ENCODE results near the gene VTI1A. TPM values are rescaled to one million over a fixed set of nuclear protein-coding genes. Genes with fewer than 3 reads are reported as not detected.

The VTI1A gene
- total and polyA plus RNA-seq, 2 of the 8 experiments (the other 6 are each of a cell fraction or from before 2014, with no cell fraction given) = 6.0 to 20.0 TPM

DNA sequence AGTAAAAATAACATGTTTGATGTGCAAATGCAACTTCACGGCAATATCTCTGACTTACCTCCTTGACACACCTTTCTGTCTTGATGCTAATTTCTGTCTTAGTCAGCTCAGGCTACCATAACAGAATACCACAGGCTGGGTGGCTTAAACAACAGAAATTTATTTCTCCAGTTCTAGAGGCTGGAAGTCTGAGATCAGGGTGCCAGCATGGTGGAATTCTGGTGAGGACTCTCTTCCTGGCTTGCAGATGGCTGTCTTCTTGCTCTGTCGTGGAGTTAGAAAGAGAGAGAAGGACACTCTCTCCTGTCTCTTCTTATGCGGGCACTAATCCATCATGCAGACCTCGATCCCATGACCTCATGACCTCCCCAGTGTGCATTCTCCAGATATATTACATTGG lies 134.9 kb downstream of the VTI1A start (continued):
- TF ChIP-seq TBP (IDR thresholded peaks at IDR 0.05; ENCODE audit: low read depth, low read length) (no peak), KDM5A (IDR thresholded peaks at IDR 0.05; ENCODE audit: low read length) (no peak), JUN (IDR thresholded peaks at IDR 0.05; ENCODE audit: low read depth, low read length) (no peak)
